K562 (cell line): Measurements from ENCODE around the gene SAP25. TPM values are rescaled to one million over a fixed set of nuclear protein-coding genes. Genes with fewer than 3 reads are reported as not detected.

Source experiments
- BRCA1 ChIP-seq, 2 experiments: fragments of 450-650 bp in 1 of 2; sonication (generic) in 1 of 2; formaldehyde crosslinking in 1 of 2; IDR thresholded peaks; 2 replicates each; pipeline versions ENCODE4 v1.5.0 to v1.6.1; 2017 to 2020; ENCODE audit warnings: mild to moderate bottlenecking in 1 of 2, missing genetic modification reagents in 1 of 2
- ETV6 ChIP-seq, 3 experiments: fragments of 150-350 bp in 1 of 3; sonication (generic) in 1 of 3; formaldehyde crosslinking in 1 of 3; IDR thresholded peaks; 2 replicates each; pipeline versions ENCODE4 v1.6.1 to v1.8.0; 2014 to 2022; ENCODE audit warnings: borderline replicate concordance in 2 of 3, low read depth in 2 of 3, antibody characterized with exemption in 1 of 3, low read length in 1 of 3, mild to moderate bottlenecking in 1 of 3, missing genetic modification reagents in 1 of 3
- EWSR1 ChIP-seq: fragments of 450-650 bp; IDR thresholded peaks from 2 replicates; pipeline ENCODE4 v1.6.1; 2018; ENCODE audit warnings: borderline replicate concordance, mild to moderate bottlenecking, low read depth, moderate library complexity; ENCODE audit not compliant: partially characterized antibody
- FOXA3 ChIP-seq, 2 experiments: fragments of 450-650 bp in 1 of 2; sonication (generic) in 1 of 2; formaldehyde crosslinking; IDR thresholded peaks in 1 of 2; conservative IDR thresholded peaks in 1 of 2; 2 replicates each; pipeline versions ENCODE4 v1.4.0 to v1.8.0; 2020 to 2022; ENCODE audit warnings: mild to moderate bottlenecking in 2 of 2, missing genetic modification reagents in 1 of 2
- FOXM1 ChIP-seq, 2 experiments: fragments of 450-650 bp in 1 of 2; sonication (generic) in 1 of 2; formaldehyde crosslinking in 1 of 2; IDR thresholded peaks; 2 replicates each; pipeline versions ENCODE4 v1.6.1 to v1.9.0; 2017 to 2022; ENCODE audit warnings: low read depth in 2 of 2, mild to moderate bottlenecking in 2 of 2, missing genetic modification reagents in 1 of 2, moderate library complexity in 1 of 2
- L3MBTL2 ChIP-seq: fragments of 450-650 bp; IDR thresholded peaks from 2 replicates; pipeline ENCODE4 v1.6.1; 2016; ENCODE audit warnings: mild to moderate bottlenecking, moderate library complexity
- MCM5 ChIP-seq: fragments of 450-650 bp; IDR thresholded peaks from 2 replicates; pipeline ENCODE4 v1.6.1; 2016; ENCODE audit warnings: low read depth
- MTA2 ChIP-seq: fragments of 450-650 bp; IDR thresholded peaks from 2 replicates; pipeline ENCODE4 v1.6.1; 2016; ENCODE audit warnings: low read depth
- NR3C1 ChIP-seq: sonication (generic); formaldehyde crosslinking; IDR thresholded peaks from 2 replicates; pipeline ENCODE4 v1.8.1; 2022; ENCODE audit warnings: missing genetic modification reagents
- SIN3B ChIP-seq: fragments of 450-650 bp; IDR thresholded peaks from 2 replicates; pipeline ENCODE4 v1.6.1; 2017; ENCODE audit warnings: low read depth, mild to moderate bottlenecking, moderate library complexity
- SMARCC2 ChIP-seq: fragments of 450-650 bp; IDR thresholded peaks from 2 replicates; pipeline ENCODE4 v1.6.1; 2017; ENCODE audit warnings: antibody characterized with exemption, moderate library complexity, mild to moderate bottlenecking, low read depth
- ZBED1 ChIP-seq: IDR thresholded peaks from 2 replicates; pipeline ENCODE4 v1.6.1; 2014
- ZNF311 ChIP-seq: fragments of 250-450 bp; sonication (Bioruptor Pico); IDR thresholded peaks from 2 replicates; pipeline ENCODE4 v1.4.0; 2020; ENCODE audit warnings: mild to moderate bottlenecking, moderate library complexity
- ZNF668 ChIP-seq: fragments of 250-450 bp; sonication (Bioruptor Pico); IDR thresholded peaks from 2 replicates; pipeline ENCODE4 v1.8.0; 2022; ENCODE audit warnings: mild to moderate bottlenecking, inconsistent platforms
- polyA plus RNA-seq, 8 experiments: library from polyadenylated mRNA; depleted of rRNA in 4 of 8; stranded (reverse) in 5 of 8; unstranded in 3 of 8; fragments of >200 nt; fragmentation: Nextera tagmentation in 2 of 8; fragmentation: Illumina TruSeq in 1 of 8; extraction: Ambion mirVana in 2 of 8; extraction: Trizol in 1 of 8; gene quantifications; 2 replicates each; pipeline versions ENCODE4 v1.2.1 to v1.2.3, GENCODE V29; 2011 to 2014; ENCODE audit warnings: inconsistent platforms in 1 of 8, missing spikeins in 1 of 8
- total RNA-seq, 7 experiments: library from RNA; depleted of rRNA in 6 of 7; stranded (reverse); fragments of >200 nt in 6 of 7; fragmentation: Illumina TruSeq in 2 of 7; extraction: Trizol in 2 of 7; gene quantifications; 2 replicates each; pipeline versions ENCODE4 v1.2.1 to v1.2.3, GENCODE V29; 2011 to 2021; ENCODE audit warnings: low replicate concordance in 1 of 7
- TF ChIP-seq, protein P1 (sequence below): fragments of 200-800 bp; sonication (Bioruptor generic); IDR thresholded peaks from 2 replicates; pipeline ENCODE4 v1.6.1; 2017; ENCODE audit warnings: missing genetic modification characterization, missing compliant biosample characterization
- TF ChIP-seq, protein P2 (sequence below): sonication (generic); formaldehyde crosslinking; IDR thresholded peaks from 2 replicates; pipeline ENCODE4 v1.8.0; 2022; ENCODE audit warnings: mild to moderate bottlenecking, missing genetic modification reagents
- TF ChIP-seq, protein P3 (sequence below): sonication (generic); formaldehyde crosslinking; IDR thresholded peaks from 2 replicates; pipeline ENCODE4 v1.8.1; 2023; ENCODE audit warnings: mild to moderate bottlenecking, missing genetic modification reagents, moderate library complexity
- TF ChIP-seq, protein P4 (sequence below): sonication (generic); formaldehyde crosslinking; IDR thresholded peaks from 2 replicates; pipeline ENCODE4 v1.8.0; 2022; ENCODE audit warnings: missing genetic modification reagents, mild to moderate bottlenecking, moderate library complexity, borderline replicate concordance

SAP25 gene
- total and polyA plus RNA-seq, 9 of the 15 experiments (the other 6 are each of a cell fraction or from before 2014, with no cell fraction given), result 0.13 to 5.3 (median 0.78) TPM; not detected in 1

DNA sequence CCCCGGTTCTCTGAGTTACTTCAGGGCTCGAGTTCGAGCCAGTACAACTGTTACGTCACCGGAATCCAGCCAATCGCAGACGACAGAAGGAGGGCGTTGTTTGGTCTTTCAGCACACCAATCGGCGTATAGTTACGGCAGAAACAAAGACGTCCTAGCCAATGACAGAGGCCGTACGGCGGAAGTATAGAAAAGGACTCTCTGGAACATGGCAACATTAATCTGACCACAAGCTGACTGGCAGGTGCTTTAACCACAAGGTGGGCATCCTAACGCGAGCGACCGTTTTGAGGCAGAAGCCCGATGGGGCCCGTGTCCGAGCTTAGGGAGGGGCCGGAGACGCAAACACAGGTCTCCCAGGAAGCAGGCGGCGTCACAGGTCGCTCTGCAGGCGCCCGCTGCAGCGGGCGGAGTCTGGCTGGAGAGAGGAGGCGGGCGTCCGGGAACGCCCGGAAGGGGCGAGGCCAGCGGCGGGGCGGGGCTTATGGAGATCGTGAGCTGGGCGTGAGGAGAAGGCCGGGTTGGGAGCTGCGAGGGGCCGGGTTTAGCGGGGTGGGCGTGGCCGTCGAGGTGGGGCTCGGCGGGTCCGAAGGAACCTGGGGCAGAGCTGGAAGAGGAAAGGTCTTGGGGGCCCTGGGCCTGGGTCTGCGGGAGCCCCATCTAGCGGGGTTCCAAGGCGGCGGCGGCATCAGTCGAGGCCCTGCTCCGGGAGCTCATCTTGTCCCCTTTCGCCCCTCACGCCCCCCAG is 38.5 kb upstream of the SAP25 start, which contains the start of gene MOSPD3 (continued):
- TF ChIP-seq, protein P1, sequence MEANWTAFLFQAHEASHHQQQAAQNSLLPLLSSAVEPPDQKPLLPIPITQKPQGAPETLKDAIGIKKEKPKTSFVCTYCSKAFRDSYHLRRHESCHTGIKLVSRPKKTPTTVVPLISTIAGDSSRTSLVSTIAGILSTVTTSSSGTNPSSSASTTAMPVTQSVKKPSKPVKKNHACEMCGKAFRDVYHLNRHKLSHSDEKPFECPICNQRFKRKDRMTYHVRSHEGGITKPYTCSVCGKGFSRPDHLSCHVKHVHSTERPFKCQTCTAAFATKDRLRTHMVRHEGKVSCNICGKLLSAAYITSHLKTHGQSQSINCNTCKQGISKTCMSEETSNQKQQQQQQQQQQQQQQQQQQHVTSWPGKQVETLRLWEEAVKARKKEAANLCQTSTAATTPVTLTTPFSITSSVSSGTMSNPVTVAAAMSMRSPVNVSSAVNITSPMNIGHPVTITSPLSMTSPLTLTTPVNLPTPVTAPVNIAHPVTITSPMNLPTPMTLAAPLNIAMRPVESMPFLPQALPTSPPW (CRISPR knock-in tag), result peak; percentile 71
- TF ChIP-seq, protein P2, sequence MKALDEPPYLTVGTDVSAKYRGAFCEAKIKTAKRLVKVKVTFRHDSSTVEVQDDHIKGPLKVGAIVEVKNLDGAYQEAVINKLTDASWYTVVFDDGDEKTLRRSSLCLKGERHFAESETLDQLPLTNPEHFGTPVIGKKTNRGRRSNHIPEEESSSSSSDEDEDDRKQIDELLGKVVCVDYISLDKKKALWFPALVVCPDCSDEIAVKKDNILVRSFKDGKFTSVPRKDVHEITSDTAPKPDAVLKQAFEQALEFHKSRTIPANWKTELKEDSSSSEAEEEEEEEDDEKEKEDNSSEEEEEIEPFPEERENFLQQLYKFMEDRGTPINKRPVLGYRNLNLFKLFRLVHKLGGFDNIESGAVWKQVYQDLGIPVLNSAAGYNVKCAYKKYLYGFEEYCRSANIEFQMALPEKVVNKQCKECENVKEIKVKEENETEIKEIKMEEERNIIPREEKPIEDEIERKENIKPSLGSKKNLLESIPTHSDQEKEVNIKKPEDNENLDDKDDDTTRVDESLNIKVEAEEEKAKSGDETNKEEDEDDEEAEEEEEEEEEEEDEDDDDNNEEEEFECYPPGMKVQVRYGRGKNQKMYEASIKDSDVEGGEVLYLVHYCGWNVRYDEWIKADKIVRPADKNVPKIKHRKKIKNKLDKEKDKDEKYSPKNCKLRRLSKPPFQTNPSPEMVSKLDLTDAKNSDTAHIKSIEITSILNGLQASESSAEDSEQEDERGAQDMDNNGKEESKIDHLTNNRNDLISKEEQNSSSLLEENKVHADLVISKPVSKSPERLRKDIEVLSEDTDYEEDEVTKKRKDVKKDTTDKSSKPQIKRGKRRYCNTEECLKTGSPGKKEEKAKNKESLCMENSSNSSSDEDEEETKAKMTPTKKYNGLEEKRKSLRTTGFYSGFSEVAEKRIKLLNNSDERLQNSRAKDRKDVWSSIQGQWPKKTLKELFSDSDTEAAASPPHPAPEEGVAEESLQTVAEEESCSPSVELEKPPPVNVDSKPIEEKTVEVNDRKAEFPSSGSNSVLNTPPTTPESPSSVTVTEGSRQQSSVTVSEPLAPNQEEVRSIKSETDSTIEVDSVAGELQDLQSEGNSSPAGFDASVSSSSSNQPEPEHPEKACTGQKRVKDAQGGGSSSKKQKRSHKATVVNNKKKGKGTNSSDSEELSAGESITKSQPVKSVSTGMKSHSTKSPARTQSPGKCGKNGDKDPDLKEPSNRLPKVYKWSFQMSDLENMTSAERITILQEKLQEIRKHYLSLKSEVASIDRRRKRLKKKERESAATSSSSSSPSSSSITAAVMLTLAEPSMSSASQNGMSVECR, result peak; percentile 75
- no peak for TF ChIP-seq ETV6 (IDR thresholded peaks at IDR 0.05; ENCODE audit: borderline replicate concordance in 1 of 2, low read depth in 2 of 2, low read length in 1 of 2)
- TF ChIP-seq ETV6 (CRISPR knock-in tag; IDR thresholded peaks at IDR 0.05; ENCODE audit: borderline replicate concordance), result no peak
- peak; percentile 80 for TF ChIP-seq SIN3B
- TF ChIP-seq, protein P3, sequence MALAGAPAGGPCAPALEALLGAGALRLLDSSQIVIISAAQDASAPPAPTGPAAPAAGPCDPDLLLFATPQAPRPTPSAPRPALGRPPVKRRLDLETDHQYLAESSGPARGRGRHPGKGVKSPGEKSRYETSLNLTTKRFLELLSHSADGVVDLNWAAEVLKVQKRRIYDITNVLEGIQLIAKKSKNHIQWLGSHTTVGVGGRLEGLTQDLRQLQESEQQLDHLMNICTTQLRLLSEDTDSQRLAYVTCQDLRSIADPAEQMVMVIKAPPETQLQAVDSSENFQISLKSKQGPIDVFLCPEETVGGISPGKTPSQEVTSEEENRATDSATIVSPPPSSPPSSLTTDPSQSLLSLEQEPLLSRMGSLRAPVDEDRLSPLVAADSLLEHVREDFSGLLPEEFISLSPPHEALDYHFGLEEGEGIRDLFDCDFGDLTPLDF (CRISPR knock-in tag), result peak; percentile 78; the same call in 1 of the 2 replicates
- no peak for TF ChIP-seq NR3C1 (CRISPR knock-in tag)
- TF ChIP-seq L3MBTL2, result peak; percentile 74
- TF ChIP-seq EWSR1, result no peak
- TF ChIP-seq FOXA3 (CRISPR knock-in tag; conservative IDR thresholded peaks at IDR 0.05 in 1 of 2, IDR thresholded peaks at IDR 0.05 in 1 of 2), result 0 out of 4 replicates have a peak, but pooled peaks of 1 of the 2 experiments have one; percentile 5
- no peak for TF ChIP-seq MCM5
- no peak for TF ChIP-seq ZNF311 (CRISPR knock-in tag)
- TF ChIP-seq ZNF668 (CRISPR knock-in tag), result no peak
- TF ChIP-seq SMARCC2, result no peak; the same call in 1 of the 2 replicates
- peak; percentile 89 for TF ChIP-seq FOXM1 (IDR thresholded peaks at IDR 0.05; ENCODE audit: low read depth)
- TF ChIP-seq FOXM1 (CRISPR knock-in tag; IDR thresholded peaks at IDR 0.05; ENCODE audit: low read depth), result no peak
- TF ChIP-seq, protein P4, sequence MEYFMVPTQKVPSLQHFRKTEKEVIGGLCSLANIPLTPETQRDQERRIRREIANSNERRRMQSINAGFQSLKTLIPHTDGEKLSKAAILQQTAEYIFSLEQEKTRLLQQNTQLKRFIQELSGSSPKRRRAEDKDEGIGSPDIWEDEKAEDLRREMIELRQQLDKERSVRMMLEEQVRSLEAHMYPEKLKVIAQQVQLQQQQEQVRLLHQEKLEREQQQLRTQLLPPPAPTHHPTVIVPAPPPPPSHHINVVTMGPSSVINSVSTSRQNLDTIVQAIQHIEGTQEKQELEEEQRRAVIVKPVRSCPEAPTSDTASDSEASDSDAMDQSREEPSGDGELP, result peak; percentile 74
- TF ChIP-seq MTA2, result no peak
- no peak for TF ChIP-seq ZBED1
- no peak for TF ChIP-seq BRCA1 (IDR thresholded peaks at IDR 0.05)
- TF ChIP-seq BRCA1 (CRISPR knock-in tag; IDR thresholded peaks at IDR 0.05), result no peak
